NCI-H82 treated with DMSO at 0.1 percent for 48 hours (cell line): ENCODE data around the gene KSR2.
"Not testable (repeated sequence)": the region's sequence is repeated elsewhere in the genome, so short reads cannot be mapped to it uniquely, and the experiment has no call there.

Experiments used
- DNase-seq: peaks from one replicate; lab custom pipeline; 2025; ENCODE audit not compliant: unreplicated experiment; lab: John Stamatoyannopoulos, UW

KSR2 gene

DNA sequence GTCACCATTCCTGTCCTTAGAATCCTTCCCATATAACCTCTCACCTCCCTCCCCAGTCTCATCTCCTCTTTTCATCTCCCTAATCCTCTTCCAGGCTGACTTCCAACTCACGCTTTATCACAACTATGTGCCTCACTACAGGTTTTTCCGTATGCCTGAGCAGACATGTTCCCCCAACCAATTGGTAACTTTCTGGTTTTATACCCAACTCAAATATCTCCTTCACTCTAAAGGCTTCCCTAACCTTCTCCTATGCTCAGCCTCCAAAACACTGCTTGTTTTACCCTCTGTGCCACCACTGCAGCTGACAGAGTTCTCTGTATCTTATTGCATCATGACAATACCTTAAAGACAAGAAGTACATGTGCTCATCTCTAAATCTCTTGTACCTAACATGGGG lies 139.7 kb downstream of the KSR2 start:
- DNase-seq = no peak

- no peak for DNase-seq
These were observed 141.1 kb downstream of the KSR2 start for GRCh38 chr12:117827660-117828059.

- no peak for DNase-seq
These were observed 143.0 kb downstream of the KSR2 start for GRCh38 chr12:117825827-117826226.

DNA sequence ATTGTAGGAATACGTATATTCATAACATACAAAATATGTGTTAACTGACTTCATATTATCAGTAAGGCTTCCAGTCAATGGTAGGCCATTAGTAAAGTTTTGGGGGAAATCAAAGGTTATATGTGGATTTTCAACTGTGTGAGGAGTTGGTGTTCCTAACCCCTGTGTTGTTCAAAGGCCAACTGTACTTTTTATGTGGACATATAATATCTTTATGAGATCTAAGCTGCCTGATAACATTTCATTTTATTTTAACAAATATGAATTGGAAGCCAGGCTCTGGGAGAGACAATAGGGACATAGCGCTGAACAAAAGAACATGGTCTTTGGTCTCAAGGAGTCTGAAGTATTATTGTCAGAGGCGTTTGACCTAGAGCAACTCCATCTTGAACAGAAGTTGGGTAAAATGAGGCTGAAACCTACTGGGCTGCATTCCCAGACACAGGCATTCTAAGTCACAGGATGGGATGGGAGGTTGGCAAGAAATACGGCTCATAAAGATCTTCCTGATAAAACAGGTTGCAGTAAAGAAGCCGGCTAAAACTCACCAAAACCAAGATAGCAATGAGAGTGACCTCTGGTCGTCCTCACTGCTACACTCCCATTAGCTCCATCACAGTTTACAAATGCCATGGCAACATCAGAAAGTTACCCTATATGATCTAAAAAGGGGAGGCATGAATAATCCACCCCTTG lies 147.2 kb downstream of the KSR2 start:
- no peak for DNase-seq

DNA sequence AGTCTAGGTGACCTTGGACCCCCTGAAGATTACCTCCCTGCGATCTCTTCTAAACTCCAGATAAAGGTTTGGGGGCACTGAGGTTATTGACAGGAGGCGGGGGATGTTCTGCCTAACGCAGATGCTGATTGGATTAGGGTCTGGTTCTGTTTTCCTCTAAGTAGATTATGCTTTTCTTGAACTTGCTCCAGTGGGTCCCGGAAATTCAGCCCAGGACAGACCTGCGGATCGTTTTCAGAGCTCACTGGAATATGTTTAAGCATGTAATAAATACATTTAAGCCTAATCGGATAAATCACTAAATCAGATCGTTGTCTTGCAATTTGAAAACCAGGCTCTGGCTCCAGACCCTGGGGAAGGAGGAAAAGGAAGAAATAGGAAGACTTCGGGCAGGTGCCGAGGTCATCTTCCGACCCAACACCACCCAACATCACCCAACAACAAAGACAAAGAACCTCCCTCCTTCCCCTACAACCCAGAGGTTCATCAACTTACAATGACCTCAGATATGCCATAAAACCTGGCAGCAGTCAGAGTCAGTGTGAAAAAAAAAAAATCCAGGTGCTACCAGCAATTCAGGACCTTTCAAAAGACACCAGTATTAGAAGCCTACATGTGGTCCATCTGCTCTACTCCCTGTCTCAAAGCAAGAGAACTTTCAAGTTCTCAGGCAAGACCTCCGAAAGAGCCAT lies 148.4 kb downstream of the KSR2 start:
- peak; percentile 93 for DNase-seq

GRCh38 chr12:117819160-117819559 lies 149.6 kb downstream of the KSR2 start:
- no peak for DNase-seq

- no peak for DNase-seq
These were observed 150.4 kb downstream of the KSR2 start for GRCh38 chr12:117818400-117818799.

DNA sequence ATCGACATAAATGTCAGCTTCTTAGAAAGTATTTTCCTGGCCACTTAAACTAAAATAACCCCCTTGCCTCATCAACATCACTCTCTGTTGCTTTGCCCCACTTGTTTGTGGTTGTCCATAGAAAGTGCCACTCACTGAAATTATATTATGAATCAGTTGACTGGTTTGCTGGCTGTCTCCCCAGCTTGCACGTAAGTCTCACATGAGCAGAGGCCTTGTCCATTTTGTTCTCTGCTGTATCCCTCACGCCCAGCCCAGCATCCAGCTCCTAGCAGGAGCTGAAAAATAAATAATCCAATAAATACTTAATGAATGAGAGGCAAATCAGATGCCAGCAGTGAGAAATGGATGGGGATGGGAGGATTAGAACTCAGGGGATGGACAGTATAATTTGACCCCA lies 159.3 kb downstream of the KSR2 start:
- no peak for DNase-seq

- DNase-seq = no peak
These were observed 160.8 kb downstream of the KSR2 start for GRCh38 chr12:117807946-117808345.

DNA sequence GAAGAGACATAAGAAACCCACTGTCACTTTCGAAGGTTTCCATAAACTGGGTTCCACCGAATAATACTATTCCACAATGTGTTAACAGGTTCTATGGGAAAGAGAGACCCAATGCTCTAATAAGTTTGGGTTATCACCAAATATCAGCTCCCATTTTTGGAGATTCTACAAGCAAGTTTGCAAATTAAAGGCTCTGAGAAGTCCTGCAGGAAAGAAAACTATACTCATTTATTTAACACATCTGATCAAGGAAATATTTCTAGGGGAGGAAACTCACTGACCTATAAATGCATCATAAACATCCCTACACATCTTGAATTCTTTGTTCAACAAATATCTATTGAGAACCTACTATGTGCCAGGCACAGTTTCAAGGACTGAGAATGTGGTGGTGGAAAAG lies 161.4 kb downstream of the KSR2 start:
- no peak for DNase-seq

DNA sequence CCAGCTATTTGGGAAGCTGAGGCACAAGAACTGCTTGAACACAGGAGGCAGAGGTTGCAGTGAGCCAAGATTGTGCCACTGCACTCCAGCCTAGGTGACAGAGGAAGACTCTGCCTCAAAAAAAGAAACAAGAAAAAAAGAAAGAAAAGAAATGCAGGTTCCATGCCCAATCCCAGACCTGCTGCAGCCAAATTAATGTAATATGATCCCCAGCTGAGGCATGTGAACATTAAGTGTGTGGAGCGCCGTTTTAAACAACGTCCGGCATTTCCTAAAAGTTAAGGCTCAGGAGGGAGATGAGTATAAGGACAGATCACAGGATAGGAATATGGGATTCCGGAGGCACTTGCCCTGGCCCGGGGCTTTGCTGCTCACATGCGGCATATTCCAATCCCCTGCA lies 162.9 kb downstream of the KSR2 start:
- DNase-seq = no peak

- no peak for DNase-seq
These were observed 165.8 kb downstream of the KSR2 start for GRCh38 chr12:117803001-117803400.

GRCh38 chr12:117800711-117801110 lies 168.1 kb downstream of the KSR2 start:
- DNase-seq = not testable (repeated sequence)

DNA sequence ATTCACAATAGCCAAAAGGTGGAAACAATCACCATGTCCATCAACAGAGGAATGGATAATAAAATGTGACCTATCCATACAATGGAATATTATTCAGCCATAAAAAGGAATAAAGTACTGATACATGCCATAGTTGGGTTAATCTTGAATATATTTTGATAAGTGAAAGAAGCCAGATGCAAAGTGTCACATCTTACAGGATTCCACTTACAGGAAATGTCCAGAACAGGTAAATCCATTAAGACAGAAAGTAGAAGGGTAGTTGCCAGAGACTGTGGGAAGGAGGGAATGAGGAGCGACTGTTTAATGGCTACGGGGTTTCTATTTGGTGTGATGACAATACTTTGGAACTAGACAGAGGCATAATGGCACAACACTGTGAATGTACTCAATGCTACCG lies 171.6 kb downstream of the KSR2 start:
- DNase-seq = no peak

DNA sequence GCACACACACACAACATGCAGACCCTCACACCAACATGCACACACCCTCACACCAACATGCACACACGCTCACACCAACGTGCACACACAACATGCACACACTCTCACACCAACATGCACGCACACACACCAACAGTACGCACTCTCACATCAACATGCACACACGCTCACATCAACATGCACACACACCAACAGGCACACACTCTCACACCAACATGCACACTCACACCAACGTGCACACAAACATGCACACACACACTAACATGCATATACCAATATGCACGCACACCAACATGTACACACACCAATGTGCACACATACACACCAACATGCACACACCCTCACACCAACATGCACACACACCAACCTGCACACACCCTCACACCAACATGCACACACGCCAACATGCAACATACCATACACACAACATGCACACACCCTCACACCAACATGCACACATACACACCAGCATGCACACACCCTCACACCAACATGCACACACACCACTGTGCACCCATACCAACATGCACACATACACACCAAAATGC lies 175.8 kb downstream of the KSR2 start:
- no peak for DNase-seq

GRCh38 chr12:117792471-117792870 lies 176.3 kb downstream of the KSR2 start:
- no peak for DNase-seq

DNA sequence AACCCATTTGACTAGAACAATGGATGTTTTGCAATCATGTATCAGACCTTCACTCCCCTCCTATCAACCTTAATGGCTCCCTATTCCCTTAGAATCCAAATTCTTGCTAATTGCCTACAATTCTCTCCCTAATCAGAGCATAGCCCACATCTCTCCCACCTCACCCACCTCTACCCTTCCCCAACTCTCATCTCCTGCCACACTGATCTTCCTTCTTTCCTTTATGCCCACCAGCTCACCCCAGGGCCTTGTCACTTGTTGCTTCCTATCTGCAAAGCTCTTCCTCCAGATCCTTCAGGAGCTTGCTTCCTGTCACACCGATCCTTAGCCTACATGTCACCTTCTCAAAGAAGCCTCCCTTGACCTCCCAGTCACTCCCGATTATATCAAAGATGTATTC lies 177.8 kb downstream of the KSR2 start:
- no peak for DNase-seq

- no peak for DNase-seq
These were observed 178.6 kb downstream of the KSR2 start for GRCh38 chr12:117790198-117790597.

DNA sequence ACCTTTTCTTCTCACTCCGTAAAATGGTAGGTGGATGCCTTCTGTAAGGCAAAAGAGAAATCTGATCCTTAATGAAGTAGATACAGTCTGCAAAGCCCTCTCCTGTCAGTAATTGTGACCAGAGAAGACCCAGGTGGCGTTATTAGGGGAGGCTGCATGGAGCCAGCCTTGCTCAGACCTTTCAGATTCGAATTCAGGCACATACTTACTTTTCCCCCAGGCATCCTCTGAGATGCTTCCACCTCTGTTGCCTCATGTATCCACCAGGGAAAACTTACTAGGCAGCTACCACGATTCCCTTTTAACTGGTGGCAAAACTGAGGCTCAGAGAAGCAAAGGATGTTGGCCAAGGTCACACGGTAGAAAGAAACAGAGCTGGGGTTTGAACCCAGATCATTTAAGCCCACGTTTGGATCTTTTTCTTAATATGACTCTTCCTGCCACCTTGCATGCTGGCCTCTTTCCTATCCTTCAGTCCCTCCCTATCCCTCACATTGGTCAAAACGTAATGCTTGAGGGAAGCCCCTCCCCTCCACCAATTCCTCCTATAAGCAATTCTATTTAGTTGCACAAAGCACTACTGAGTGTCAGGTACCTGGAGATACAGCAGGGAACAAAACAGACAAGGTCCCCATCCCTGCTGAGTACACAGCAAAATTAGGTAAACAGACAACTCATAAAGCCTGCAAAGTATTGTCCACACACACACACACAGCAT lies 179.4 kb downstream of the KSR2 start:
- DNase-seq = no peak

DNA sequence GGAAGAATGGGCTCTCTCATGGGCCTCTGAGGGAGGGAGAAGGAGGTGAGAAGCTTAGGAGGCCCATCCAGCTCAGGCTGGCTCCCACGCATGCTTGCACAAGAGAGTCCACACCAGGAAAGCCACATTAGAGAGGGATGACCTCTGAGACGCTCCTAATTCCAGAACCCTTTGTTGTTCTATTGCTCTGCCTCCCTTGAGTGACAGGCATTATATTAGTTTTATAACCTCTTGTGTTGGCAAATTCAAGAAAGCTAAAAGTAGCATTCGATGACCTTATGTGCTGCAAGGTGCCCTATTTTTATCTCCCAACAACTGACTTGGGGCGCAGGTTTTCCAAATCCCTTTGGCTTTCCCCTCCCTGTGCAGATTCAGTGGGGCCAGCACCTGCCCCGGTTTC lies 190.1 kb downstream of the KSR2 start:
- DNase-seq = no peak

DNA sequence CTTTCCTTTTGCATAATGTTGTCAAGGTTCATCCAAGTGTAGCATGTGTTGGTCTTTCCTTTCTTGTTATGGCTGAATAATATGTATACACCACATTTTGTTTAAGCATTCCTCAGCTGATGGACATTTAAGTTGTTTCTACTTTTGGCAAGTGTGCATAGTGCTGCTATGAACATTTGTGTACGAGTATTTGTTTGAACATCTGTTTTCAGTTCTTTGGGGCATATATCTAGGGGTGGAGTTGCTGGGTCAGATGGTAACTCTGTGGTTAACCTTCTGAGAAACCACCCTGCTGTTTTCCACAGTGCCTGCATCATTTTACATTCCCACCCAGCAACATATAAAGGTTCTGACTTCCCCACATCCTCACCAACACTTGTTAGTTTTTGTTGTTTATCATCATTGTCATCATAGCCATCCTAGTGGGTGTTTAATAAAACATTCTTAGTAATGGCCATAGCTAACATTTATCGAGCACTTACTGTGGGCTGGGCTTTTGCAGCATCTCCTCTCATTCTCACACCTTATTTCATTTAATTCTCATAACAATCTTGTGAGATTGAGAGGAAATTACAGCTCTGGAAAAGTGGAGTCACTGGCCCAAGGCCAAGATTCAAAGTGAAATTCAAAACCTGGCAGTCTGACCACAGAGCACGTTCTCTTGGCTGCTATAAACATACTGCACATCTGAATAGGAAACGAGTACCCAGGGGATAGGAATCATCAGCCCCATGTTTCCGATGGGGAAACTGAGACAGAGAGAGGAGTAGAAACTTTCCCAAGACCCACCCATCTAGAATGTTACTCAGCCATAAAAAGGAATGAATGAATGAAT lies 193.6 kb downstream of the KSR2 start:
- no peak for DNase-seq
